ENCODE data around the gene CHST7.

The CHST7 gene

GRCh38 chrX:46607916-46608315, 34.4 kb downstream of the CHST7 start:
- no peak for DNase-seq (ENCODE audit: low spot score)

- DNase-seq (ENCODE audit: low spot score), result no peak
Measured at GRCh38 chrX:46610070-46610658, 36.6 kb downstream of the CHST7 start.

GRCh38 chrX:46611658-46612362, 38.2 kb downstream of the CHST7 start:
- no peak for DNase-seq (ENCODE audit: low spot score)

- no peak for DNase-seq (ENCODE audit: low spot score)
Measured at GRCh38 chrX:46617906-46618305, 44.3 kb downstream of the CHST7 start.

- DNase-seq (ENCODE audit: low spot score), result no peak
Measured at GRCh38 chrX:46618947-46619346, 45.4 kb downstream of the CHST7 start.

GRCh38 chrX:46620505-46620904, 46.9 kb downstream of the CHST7 start:
- no peak for DNase-seq (ENCODE audit: low spot score)

- no peak for DNase-seq (ENCODE audit: low spot score)
Measured at GRCh38 chrX:46621572-46621971, 48.0 kb downstream of the CHST7 start.

GRCh38 chrX:46624090-46624786, 50.7 kb downstream of the CHST7 start:
- no peak for DNase-seq (ENCODE audit: low spot score)

GRCh38 chrX:46626566-46626965, 53.0 kb downstream of the CHST7 start:
- DNase-seq (ENCODE audit: low spot score), result no peak

- DNase-seq (ENCODE audit: low spot score), result no peak
Measured at GRCh38 chrX:46627062-46627461, 53.5 kb downstream of the CHST7 start.

- no peak for DNase-seq (ENCODE audit: low spot score)
Measured at GRCh38 chrX:46627711-46628419, 54.3 kb downstream of the CHST7 start.

- no peak for DNase-seq (ENCODE audit: low spot score)
Measured at GRCh38 chrX:46628460-46629371, 55.2 kb downstream of the CHST7 start.

GRCh38 chrX:46630141-46630540, 56.6 kb downstream of the CHST7 start:
- DNase-seq (ENCODE audit: low spot score), result no peak

- no peak for DNase-seq (ENCODE audit: low spot score)
Measured at GRCh38 chrX:46634577-46634976, 61.0 kb downstream of the CHST7 start.

GRCh38 chrX:46635186-46635585, 61.6 kb downstream of the CHST7 start:
- DNase-seq (ENCODE audit: low spot score), result no peak

GRCh38 chrX:46636223-46636622, 62.7 kb downstream of the CHST7 start:
- DNase-seq (ENCODE audit: low spot score), result no peak

GRCh38 chrX:46637938-46638337, 64.4 kb downstream of the CHST7 start:
- no peak for DNase-seq (ENCODE audit: low spot score)

GRCh38 chrX:46642145-46642544, 68.6 kb downstream of the CHST7 start:
- DNase-seq (ENCODE audit: low spot score), result no peak

- no peak for DNase-seq (ENCODE audit: low spot score)
Measured at GRCh38 chrX:46643636-46644035, 70.1 kb downstream of the CHST7 start.

GRCh38 chrX:46645614-46646013, 72.0 kb downstream of the CHST7 start:
- no peak for DNase-seq (ENCODE audit: low spot score)

- DNase-seq (ENCODE audit: low spot score), result no peak
Measured at GRCh38 chrX:46647251-46647650, 73.7 kb downstream of the CHST7 start.

All from germinal center (tissue), 1 donor.